H9 (cell line): Measurements from ENCODE around the gene BMPER. TPM values are rescaled to one million over a fixed set of nuclear protein-coding genes. Genes with fewer than 3 reads are reported as not detected.

Experiments
- DNase-seq: peaks from one replicate; pipeline ENCODE4 v3.0.0-alpha.2; 2017
- H2AFZ ChIP-seq: one replicate; pipeline ENCODE4 v1.6.1; 2013; ENCODE audit warnings: mild to moderate bottlenecking, low read length, control low read depth, moderate library complexity
- H2AK5ac ChIP-seq: 2 replicates; pipeline ENCODE4 v1.6.1; 2013; ENCODE audit warnings: low read length, control low read depth, mixed read lengths; ENCODE audit not compliant: insufficient read length
- H2BK120ac ChIP-seq: one replicate; pipeline ENCODE4 v1.6.1; 2013; ENCODE audit warnings: low read depth, mild to moderate bottlenecking, low read length, control low read depth, inconsistent platforms; ENCODE audit not compliant: poor library complexity, severe bottlenecking
- H2BK12ac ChIP-seq: 2 replicates; pipeline ENCODE4 v1.6.1; 2013; ENCODE audit warnings: low read length, control low read depth, mixed read lengths, low read depth; ENCODE audit not compliant: insufficient read length
- H2BK15ac ChIP-seq: 2 replicates; pipeline ENCODE4 v1.6.1; 2013; ENCODE audit warnings: low read depth, low read length, control low read depth
- H2BK20ac ChIP-seq: one replicate; pipeline ENCODE4 v1.6.1; 2013; ENCODE audit warnings: low read depth, mild to moderate bottlenecking, low read length, control low read depth, inconsistent platforms; ENCODE audit not compliant: poor library complexity, severe bottlenecking
- H2BK5ac ChIP-seq: 2 replicates; pipeline ENCODE4 v1.6.1; 2013; ENCODE audit warnings: low read length, control low read depth, mixed read lengths; ENCODE audit not compliant: insufficient read length
- H3K14ac ChIP-seq: 2 replicates; pipeline ENCODE4 v1.6.1; 2013; ENCODE audit warnings: low read length, control low read depth; ENCODE audit not compliant: insufficient read depth
- H3K18ac ChIP-seq: 2 replicates; pipeline ENCODE4 v1.6.1; 2013; ENCODE audit warnings: low read depth, mild to moderate bottlenecking, mixed read lengths, low read length, control low read depth; ENCODE audit not compliant: insufficient read length
- H3K23ac ChIP-seq: 2 replicates; pipeline ENCODE4 v1.6.1; 2013; ENCODE audit warnings: low read length, control low read depth, mixed read lengths, low read depth; ENCODE audit not compliant: insufficient read length
- H3K23me2 ChIP-seq: 2 replicates; pipeline ENCODE4 v1.6.1; 2013; ENCODE audit warnings: low read depth, mild to moderate bottlenecking, mixed read lengths, low read length, control low read depth; ENCODE audit not compliant: insufficient read length, poor library complexity, severe bottlenecking
- H3K27ac ChIP-seq: 2 replicates; pipeline ENCODE4 v1.5.1; 2013; ENCODE audit warnings: low read length, control low read depth, mixed read lengths, low read depth; ENCODE audit not compliant: insufficient read length
- H3K27me3 ChIP-seq: 2 replicates; pipeline ENCODE4 v1.6.1; 2013; ENCODE audit warnings: low read length, control low read depth, inconsistent platforms; ENCODE audit not compliant: insufficient read depth
- H3K4ac ChIP-seq: 2 replicates; pipeline ENCODE4 v1.6.1; 2013; ENCODE audit warnings: low read depth, mild to moderate bottlenecking, control low read depth, inconsistent platforms, low read length, moderate library complexity
- H3K4me1 ChIP-seq: 2 replicates; pipeline ENCODE4 v1.6.1; 2013; ENCODE audit warnings: low read length, control low read depth, inconsistent platforms; ENCODE audit not compliant: insufficient read depth
- H3K4me2 ChIP-seq: 2 replicates; pipeline ENCODE4 v1.6.1; 2013; ENCODE audit warnings: low read length, control low read depth, mixed read lengths; ENCODE audit not compliant: insufficient read length, insufficient read depth
- H3K56ac ChIP-seq: 2 replicates; pipeline ENCODE4 v1.6.1; 2013; ENCODE audit warnings: low read depth, mild to moderate bottlenecking, mixed read lengths, low read length, control low read depth; ENCODE audit not compliant: insufficient read length
- H3K79me1 ChIP-seq: 2 replicates; pipeline ENCODE4 v1.6.1; 2013; ENCODE audit warnings: low read depth, mild to moderate bottlenecking, moderate library complexity, low read length, control low read depth, inconsistent platforms; ENCODE audit not compliant: insufficient read depth, poor library complexity, severe bottlenecking
- H3K79me2 ChIP-seq: 2 replicates; pipeline ENCODE4 v1.6.1; 2013; ENCODE audit warnings: low read length, control low read depth, inconsistent platforms; ENCODE audit not compliant: insufficient read depth
- H3K9ac ChIP-seq: 2 replicates; pipeline ENCODE4 v1.6.1; 2013; ENCODE audit warnings: low read length, control low read depth, mixed read lengths; ENCODE audit not compliant: insufficient read length; ENCODE audit errors: extremely low read depth
- H3K9me3 ChIP-seq: one replicate; pipeline ENCODE4 v1.6.1; 2013; ENCODE audit warnings: low read depth, low read length, inconsistent platforms; ENCODE audit not compliant: control insufficient read depth
- H3T11ph ChIP-seq: one replicate; pipeline ENCODE4 v1.6.1; 2013; ENCODE audit warnings: mild to moderate bottlenecking, low read length, control low read depth, inconsistent platforms
- H4K20me1 ChIP-seq: one replicate; pipeline ENCODE4 v1.6.1; 2013; ENCODE audit not compliant: control insufficient read depth, insufficient read length, insufficient read depth
- H4K5ac ChIP-seq: 2 replicates; pipeline ENCODE4 v1.6.1; 2013; ENCODE audit warnings: low read depth, mild to moderate bottlenecking, mixed read lengths, low read length, control low read depth; ENCODE audit not compliant: insufficient read length
- H4K8ac ChIP-seq: replicated peaks from 2 replicates; pipeline ENCODE4 v1.6.1; 2013; ENCODE audit warnings: low read length, control low read depth, mixed read lengths, low read depth; ENCODE audit not compliant: insufficient read length
- H4K91ac ChIP-seq: 2 replicates; pipeline ENCODE4 v1.6.1; 2013; ENCODE audit warnings: low read depth, mild to moderate bottlenecking, moderate library complexity, mixed read lengths, low read length, control low read depth; ENCODE audit not compliant: insufficient read length
- H3K27ac Mint-ChIP-seq, 3 experiments: 2 replicates in 2 of 3; 3 replicates in 1 of 3; pipeline ENCODE4 v1.8.0; 2020 to 2021; ENCODE audit warnings: mixed read lengths in 3 of 3, mild to moderate bottlenecking in 1 of 3, moderate library complexity in 1 of 3
- H3K27me3 Mint-ChIP-seq: 2 replicates; pipeline ENCODE4 v1.8.0; 2021; ENCODE audit warnings: low read depth, mild to moderate bottlenecking, moderate library complexity, mixed read lengths
- H3K36me3 Mint-ChIP-seq, 3 experiments: 2 replicates in 2 of 3; 3 replicates in 1 of 3; pipeline ENCODE4 v1.8.0; 2020 to 2021; ENCODE audit warnings: low read depth in 3 of 3, mixed read lengths in 3 of 3; ENCODE audit not compliant: insufficient read depth in 1 of 3
- H3K4me1 Mint-ChIP-seq, 2 experiments: 2 replicates each; pipeline ENCODE4 v1.8.0; 2020; ENCODE audit warnings: mixed read lengths in 2 of 2
- H3K4me3 Mint-ChIP-seq, 2 experiments: 2 replicates in 1 of 2; 3 replicates in 1 of 2; pipeline ENCODE4 v1.8.0; 2020 to 2021; ENCODE audit warnings: mild to moderate bottlenecking in 2 of 2, mixed read lengths in 2 of 2, moderate library complexity in 1 of 2
- H3K9me3 Mint-ChIP-seq, 2 experiments: 2 replicates in 1 of 2; 3 replicates in 1 of 2; pipeline ENCODE4 v1.8.0; 2020; ENCODE audit warnings: mild to moderate bottlenecking in 2 of 2, mixed read lengths in 2 of 2, moderate library complexity in 1 of 2
- WGBS: extraction: QIAGEN DNeasy Blood & Tissue Kit; methylation state at CpG from one replicate; pipeline ENCODE4 v1.1.7; 2013; ENCODE audit warnings: missing lambda C conversion rate, low lambda C conversion rate, mixed read lengths; ENCODE audit not compliant: insufficient read length; ENCODE audit errors: extremely low coverage; 5-methylcytosine and 5-hydroxymethylcytosine counted together
- total RNA-seq: library from RNA; stranded (reverse); gene quantifications from 2 replicates; pipeline ENCODE4 v1.2.1, GENCODE V29; 2021
- TF ChIP-seq, protein P1 (sequence below): fragments of 200-600 bp; sonication (generic); conservative IDR thresholded peaks from 3 replicates; pipeline ENCODE4 v1.8.0; 2021; ENCODE audit warnings: antibody characterized with exemption, mild to moderate bottlenecking

The BMPER gene
- total RNA-seq, 1 experiment from 2014 or later, result 0.20 TPM

DNA sequence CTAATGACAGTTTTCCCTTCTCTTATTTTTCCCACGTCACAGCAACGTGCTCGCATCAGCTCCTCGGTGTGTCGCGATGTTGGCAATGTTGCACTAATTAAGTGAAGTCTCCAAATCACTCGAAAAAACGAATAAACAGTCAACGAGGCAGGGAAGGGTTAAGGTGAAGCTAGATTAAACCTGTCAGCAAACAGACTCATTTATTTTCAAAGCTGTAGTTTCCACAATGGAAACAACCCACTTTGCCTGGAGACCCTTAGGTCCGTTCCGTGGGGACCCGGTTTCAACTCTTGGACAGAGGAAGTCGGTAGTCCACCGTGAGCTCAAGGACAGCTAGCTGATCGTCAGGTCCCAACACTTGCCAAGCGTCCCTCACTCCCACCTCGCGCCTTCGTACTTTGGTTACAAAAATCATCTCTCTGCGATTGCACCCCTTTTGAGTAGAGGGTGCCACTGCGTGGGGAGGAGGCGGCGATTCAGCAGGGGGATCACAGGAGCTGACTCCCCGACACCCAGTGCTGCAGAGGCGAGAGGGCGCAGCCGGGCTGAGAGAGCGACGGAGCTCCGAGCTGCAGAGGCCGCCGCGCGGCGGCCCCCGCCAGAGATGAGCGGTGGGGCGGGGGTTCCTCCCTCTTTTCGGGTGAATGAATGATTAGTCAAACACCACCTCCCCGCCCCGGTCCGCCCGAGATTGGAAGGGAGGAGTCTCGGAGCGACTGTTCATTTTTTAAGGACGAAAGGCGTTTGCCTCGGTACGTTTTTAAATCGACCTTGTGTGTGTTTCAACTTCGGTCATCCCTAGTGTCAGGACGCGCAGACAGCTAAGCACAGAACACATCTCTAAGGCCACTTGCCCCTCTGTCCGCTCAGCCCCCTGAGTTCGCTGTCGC lies 1.3 kb upstream of the BMPER start:
- Mint-ChIP-seq H3K9me3 (no peaks in the 10 kb centered on the region; a peak in 1 of 5 replicates), H3K4me1 (peaks cover 25 to 35% of the 10 kb centered on the region in 2 experiments), H3K36me3 (no peaks in the 10 kb centered on the region), H3K4me3 (peak overlapping the region; percentile 70 to 86), H3K27ac (no peak overlapping the region), H3K27me3 (peaks cover 82% of the 10 kb centered on the region)
- DNase-seq, result peak; percentile 61
- TF ChIP-seq, protein P1, sequence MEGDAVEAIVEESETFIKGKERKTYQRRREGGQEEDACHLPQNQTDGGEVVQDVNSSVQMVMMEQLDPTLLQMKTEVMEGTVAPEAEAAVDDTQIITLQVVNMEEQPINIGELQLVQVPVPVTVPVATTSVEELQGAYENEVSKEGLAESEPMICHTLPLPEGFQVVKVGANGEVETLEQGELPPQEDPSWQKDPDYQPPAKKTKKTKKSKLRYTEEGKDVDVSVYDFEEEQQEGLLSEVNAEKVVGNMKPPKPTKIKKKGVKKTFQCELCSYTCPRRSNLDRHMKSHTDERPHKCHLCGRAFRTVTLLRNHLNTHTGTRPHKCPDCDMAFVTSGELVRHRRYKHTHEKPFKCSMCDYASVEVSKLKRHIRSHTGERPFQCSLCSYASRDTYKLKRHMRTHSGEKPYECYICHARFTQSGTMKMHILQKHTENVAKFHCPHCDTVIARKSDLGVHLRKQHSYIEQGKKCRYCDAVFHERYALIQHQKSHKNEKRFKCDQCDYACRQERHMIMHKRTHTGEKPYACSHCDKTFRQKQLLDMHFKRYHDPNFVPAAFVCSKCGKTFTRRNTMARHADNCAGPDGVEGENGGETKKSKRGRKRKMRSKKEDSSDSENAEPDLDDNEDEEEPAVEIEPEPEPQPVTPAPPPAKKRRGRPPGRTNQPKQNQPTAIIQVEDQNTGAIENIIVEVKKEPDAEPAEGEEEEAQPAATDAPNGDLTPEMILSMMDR, result no peak
- Histone ChIP-seq H2BK5ac (no peak overlapping the region), H3K79me2 (no peaks in the 10 kb centered on the region), H3K27me3 (peaks cover 12% of the 10 kb centered on the region), H3K9me3 (no peaks in the 10 kb centered on the region), H2BK20ac (no peak overlapping the region), H2AFZ (no peak overlapping the region), H4K91ac (no peak overlapping the region), H3T11ph (no peak overlapping the region), H3K4ac (no peak overlapping the region), H3K18ac (no peak overlapping the region), H3K4me2 (peak overlapping the region; percentile 100), H3K79me1 (no peaks in the 10 kb centered on the region), H3K23ac (no peak overlapping the region), H4K5ac (no peak overlapping the region), H4K8ac (no peak overlapping the region), H2BK12ac (no peak overlapping the region), H3K9ac (no peak overlapping the region), H2BK120ac (no peak overlapping the region), H3K4me1 (peaks cover 3% of the 10 kb centered on the region), H3K27ac (no peak overlapping the region), H3K56ac (no peak overlapping the region), H3K14ac (no peak overlapping the region), H3K23me2 (peaks cover 21% of the 10 kb centered on the region), H4K20me1 (no peaks in the 10 kb centered on the region), H2AK5ac (no peak overlapping the region), H2BK15ac (no peak overlapping the region)
- no CpG with 5 or more reads among the region's 56 CpGs for WGBS
